ENCODE data around the gene CFAP77. TPM values are rescaled to one million over a fixed set of nuclear protein-coding genes. Genes with fewer than 3 reads are reported as not detected.

Gene CFAP77
- total RNA-seq, 1 donor = under 0.01 TPM

GRCh38 chr9:132552041-132552440 lies 142.0 kb downstream of the CFAP77 start:
- no peak for TF ChIP-seq CTCF (IDR thresholded peaks at IDR 0.05; ENCODE audit: insufficient read depth, low read depth, low read length)
- no peak overlapping the region for H3K4me3 ChIP-seq (ENCODE audit: low read depth, low read length)
- no peak for DNase-seq (ENCODE audit: low read depth)

GRCh38 chr9:132554755-132555154 lies 144.7 kb downstream of the CFAP77 start:
- DNase-seq (ENCODE audit: low read depth) = no peak
- no peak overlapping the region for H3K4me3 ChIP-seq (ENCODE audit: low read depth, low read length)
- no peak for TF ChIP-seq CTCF (IDR thresholded peaks at IDR 0.05; ENCODE audit: insufficient read depth, low read depth, low read length)

GRCh38 chr9:132555528-132555927 lies 145.5 kb downstream of the CFAP77 start:
- TF ChIP-seq CTCF (IDR thresholded peaks at IDR 0.05; ENCODE audit: insufficient read depth, low read depth, low read length) = no peak
- no peak overlapping the region for H3K4me3 ChIP-seq (ENCODE audit: low read depth, low read length)
- DNase-seq (ENCODE audit: low read depth) = no peak

- no peak for DNase-seq (ENCODE audit: low read depth)
- no peak overlapping the region for H3K4me3 ChIP-seq (ENCODE audit: low read depth, low read length)
- no peak for TF ChIP-seq CTCF (IDR thresholded peaks at IDR 0.05; ENCODE audit: insufficient read depth, low read depth, low read length)
Observed at GRCh38 chr9:132556235-132556634, 146.2 kb downstream of the CFAP77 start.

- TF ChIP-seq CTCF (IDR thresholded peaks at IDR 0.05; ENCODE audit: insufficient read depth, low read depth, low read length) = no peak
- H3K4me3 ChIP-seq (ENCODE audit: low read depth, low read length) = no peak overlapping the region
- DNase-seq (ENCODE audit: low read depth) = no peak
Observed at GRCh38 chr9:132556714-132557113, 146.7 kb downstream of the CFAP77 start.

GRCh38 chr9:132557159-132557558 lies 147.1 kb downstream of the CFAP77 start:
- H3K4me3 ChIP-seq (ENCODE audit: low read depth, low read length) = no peak overlapping the region
- no peak for DNase-seq (ENCODE audit: low read depth)
- TF ChIP-seq CTCF (IDR thresholded peaks at IDR 0.05; ENCODE audit: insufficient read depth, low read depth, low read length) = no peak

- no peak overlapping the region for H3K4me3 ChIP-seq (ENCODE audit: low read depth, low read length)
- no peak for DNase-seq (ENCODE audit: low read depth)
- TF ChIP-seq CTCF (IDR thresholded peaks at IDR 0.05; ENCODE audit: insufficient read depth, low read depth, low read length) = no peak
Observed at GRCh38 chr9:132559711-132560110, 149.7 kb downstream of the CFAP77 start.

Measured in fibroblast of villous mesenchyme (primary cell).